GM19467 (cell line): Measurements from ENCODE around the gene F12.
"Not testable (repeated sequence)": the region's sequence is repeated elsewhere in the genome, so short reads cannot be mapped to it uniquely, and the experiment has no call there.

ENCODE experiments used
- ATAC-seq: cut with Tn5 transposase; IDR thresholded peaks from one replicate; pipeline ENCODE4 v1.9.1; 2021; ENCODE audit warnings: mild to moderate bottlenecking, moderate library complexity; ENCODE audit not compliant: unreplicated experiment

F12 gene

GRCh38 chr5:177417081-177417480 lies 7.7 kb upstream of the F12 start:
- ATAC-seq, result not testable (repeated sequence)

GRCh38 chr5:177414481-177414880 lies 5.1 kb upstream of the F12 start:
- no peak for ATAC-seq

- peak; percentile 61 for ATAC-seq
Measured at GRCh38 chr5:177412603-177413233, 3.4 kb upstream of the F12 start.

DNA sequence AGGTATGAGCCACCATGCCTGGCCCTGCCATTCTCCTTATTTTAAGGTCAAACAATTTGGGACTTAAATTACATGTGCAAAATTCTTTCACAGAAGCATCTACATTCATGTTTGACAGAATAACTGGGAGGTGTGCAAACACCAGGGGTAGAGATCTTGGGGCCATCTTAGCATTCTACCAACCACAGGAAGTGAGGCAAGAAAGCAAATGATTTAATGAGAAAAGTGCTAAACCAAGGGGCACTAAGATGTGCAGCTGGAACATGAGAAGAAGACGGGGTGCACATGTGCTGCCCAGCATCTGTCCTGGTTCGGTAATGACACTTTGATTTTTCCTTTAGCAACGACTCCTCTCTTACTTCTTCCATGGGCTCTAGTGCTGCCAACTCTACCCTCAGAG lies 1.2 kb upstream of the F12 start:
- ATAC-seq, result no peak

- ATAC-seq, result no peak
Measured at GRCh38 chr5:177405805-177406204, 3.6 kb downstream of the F12 start.

- ATAC-seq, result no peak
Measured at GRCh38 chr5:177405312-177405711, 4.1 kb downstream of the F12 start.

GRCh38 chr5:177404641-177405179 lies 4.7 kb downstream of the F12 start:
- ATAC-seq, result no peak

- ATAC-seq, result peak; percentile 61
Measured at GRCh38 chr5:177403792-177404640, 5.3 kb downstream of the F12 start.

DNA sequence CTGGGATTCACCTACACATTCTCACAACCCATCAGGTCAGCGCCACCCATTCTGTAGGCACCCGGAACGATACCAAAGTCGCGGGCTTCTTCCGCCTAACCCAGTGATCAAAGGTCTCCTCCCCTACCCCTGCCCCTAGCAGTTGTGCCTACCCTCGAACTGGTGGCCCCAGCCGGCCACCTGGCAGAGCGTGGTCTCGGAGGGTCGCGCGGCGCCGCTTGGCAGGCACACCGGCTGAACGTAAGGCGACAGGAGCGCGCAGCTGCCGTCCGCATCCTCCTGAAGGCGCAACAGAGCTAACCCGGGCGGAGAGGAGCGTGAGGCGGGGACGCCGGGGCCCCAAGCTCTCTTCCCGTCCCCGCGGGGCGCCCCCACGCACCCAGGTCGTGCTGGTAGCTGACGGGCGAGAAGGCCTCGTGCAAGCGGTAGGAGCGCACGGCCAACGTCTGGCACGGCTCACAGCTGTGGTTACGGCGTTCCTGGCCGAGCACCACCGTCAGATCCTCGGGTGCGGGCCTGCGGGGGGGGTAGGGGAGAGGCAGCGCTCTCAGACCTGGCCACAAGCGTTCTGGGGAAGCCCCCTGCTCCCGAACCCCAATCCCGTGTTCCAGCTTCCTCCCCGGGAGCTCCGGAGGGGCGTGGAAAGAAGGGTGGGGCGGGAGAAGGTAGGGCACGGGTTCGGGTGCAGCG lies 6.1 kb downstream of the F12 start:
- ATAC-seq, result peak; percentile 11

- no peak for ATAC-seq
Measured at GRCh38 chr5:177402271-177403043, 6.9 kb downstream of the F12 start.

DNA sequence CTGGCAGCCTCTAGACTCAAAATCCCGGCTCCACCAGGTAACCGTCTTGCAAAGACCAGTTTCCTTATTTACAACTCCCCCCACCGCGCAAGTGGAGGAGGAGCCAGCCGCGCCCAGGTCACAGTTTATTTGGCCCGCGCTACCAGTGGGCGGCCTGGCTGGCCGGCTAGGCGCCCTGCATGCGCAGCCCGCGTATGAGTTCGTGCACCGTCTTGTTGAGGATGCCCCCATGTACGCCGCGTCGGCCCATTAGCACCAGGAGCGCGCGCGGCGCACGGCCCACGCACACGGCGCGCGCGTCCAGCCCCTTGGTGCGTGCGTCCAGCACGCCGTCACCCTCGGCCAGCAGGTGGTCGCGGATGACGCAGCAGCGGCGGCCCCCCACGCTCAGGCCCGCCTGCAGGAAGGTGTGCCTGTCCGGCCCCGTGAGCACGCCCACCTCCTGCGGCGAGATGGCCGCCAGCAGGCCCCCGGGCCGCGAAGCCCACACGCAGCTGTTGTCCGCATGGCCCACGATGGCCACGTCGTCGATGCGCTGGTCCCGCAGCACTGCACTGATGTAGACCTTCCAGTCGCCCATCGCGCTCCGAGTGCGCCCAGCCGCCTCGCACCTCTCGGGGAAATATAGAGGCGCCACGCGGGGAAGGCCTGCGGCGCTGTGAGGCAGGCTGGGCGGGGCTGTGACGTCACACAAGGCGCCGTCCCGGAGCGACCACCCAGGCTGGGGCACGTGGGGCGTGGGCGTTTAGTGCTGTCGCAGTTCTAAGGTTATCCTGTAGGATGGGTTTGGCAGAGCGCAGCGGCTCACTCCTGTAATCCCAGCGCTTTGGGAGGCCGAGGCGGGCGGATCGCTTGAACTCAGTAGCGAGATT lies 9.1 kb downstream of the F12 start, which contains the start of gene PFN3:
Gene PFN3 (minus strand): TSS at position 665 of the 872 bp plus-strand sequence. CDS start 85 bp downstream, at position 580.
- ATAC-seq, result no peak

DNA sequence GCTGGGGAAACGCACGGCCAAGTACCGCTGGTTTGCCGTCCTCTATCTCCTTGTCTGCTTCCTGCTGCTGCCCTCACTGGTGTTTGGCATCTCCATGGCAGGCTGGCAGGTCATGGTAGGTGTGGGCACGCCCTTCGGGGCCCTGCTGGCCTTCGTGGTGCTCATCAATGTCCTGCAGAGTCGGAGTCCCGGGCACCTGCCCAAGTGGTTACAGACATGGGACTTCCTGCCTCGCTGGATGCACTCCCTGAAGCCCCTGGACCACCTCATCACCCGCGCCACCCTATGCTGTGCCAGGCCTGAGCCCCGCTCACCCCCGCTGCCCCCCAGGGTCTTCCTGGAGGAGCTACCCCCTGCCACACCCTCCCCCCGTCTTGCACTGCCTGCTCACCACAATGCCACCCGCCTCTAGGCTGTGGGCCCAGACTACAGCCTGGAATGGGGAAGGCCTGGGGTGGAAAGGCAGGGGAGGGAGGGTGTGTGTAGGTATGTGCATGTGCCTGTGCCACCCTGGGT lies 11.4 kb downstream of the F12 start:
- ATAC-seq, result no peak

DNA sequence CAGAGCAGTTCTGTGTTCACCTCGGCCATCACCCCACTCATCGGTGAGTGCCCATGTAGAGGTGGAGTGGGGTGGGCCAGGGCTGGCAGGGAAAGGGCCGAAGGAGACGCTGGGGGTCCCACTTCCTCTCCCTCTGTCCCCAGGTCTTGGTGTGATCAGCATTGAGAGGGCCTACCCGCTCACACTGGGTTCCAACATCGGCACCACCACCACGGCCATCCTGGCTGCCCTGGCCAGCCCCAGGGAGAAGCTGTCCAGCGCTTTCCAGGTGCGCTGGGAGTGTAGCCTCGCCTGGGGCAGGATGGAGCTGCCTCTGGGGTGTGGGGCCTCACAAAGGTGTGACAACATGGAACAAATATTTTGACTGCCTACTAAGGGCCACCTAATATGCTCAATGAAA lies 12.6 kb downstream of the F12 start:
- ATAC-seq, result no peak

DNA sequence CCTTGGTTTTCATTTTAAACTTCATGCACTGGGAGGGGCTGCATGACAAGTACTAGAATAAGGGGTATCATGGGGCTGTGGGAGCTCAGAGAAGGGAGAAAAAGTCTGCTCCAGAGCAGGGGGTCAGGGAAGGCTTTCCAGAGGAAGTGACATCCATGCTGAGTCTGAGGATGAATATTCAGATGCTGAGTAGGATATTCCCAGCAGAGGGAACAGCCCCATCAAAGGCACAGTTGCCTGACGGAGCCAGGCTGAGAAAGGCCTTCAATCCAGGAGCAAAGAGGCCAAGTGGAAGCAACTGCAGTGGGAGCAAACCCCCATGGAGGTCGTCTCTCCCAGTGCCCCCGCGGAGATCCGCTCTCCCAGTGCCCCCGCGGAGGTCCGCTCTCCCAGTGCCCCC lies 13.3 kb downstream of the F12 start:
- no peak for ATAC-seq

DNA sequence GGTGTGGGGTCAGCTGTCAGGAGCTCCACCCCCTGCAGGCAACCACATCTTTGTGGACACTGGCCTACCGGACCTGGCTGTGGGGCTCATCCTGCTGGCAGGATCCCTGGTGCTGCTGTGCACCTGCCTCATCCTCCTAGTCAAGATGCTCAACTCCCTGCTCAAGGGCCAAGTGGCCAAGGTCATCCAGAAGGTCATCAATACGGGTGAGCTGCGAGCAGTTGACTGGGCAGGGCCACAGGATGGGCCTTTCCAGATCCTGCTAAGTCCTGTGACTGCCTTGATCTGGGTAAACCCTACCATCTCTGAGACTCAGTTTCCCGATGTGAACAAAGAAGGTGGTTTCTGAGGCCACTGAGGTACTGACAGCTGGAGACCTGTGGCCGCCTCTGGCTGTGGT lies 15.4 kb downstream of the F12 start:
- ATAC-seq, result no peak

- ATAC-seq, result no peak
Measured at GRCh38 chr5:177393206-177393765, 16.1 kb downstream of the F12 start.

DNA sequence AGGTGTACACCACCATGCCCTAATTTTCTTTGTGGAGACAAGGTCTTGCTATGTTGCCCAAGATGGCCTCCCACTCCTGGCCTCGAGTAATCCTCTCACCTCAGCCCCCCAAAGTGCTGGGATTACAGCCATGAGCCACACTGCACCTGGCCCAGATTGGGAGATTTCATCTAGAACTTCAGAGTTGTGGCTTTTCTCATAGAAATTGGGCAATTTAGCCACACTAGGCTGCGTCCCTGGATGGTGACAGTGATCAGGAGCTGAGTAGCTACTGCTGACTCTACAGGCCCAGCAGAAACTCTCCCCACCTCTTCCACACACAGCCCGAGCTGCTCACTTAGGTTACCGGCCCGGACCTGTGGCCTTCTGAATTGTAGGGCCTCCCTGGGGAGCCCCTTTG lies 16.6 kb downstream of the F12 start:
- no peak for ATAC-seq

- peak; percentile 69 for ATAC-seq
Measured at GRCh38 chr5:177390363-177391300, 18.7 kb downstream of the F12 start.
